HG02885 (cell line): ENCODE results near the gene ILDR1.
A peak's percentile ranks its signal among the peaks of the same experiment; 100 is the strongest.

Experiments
- ATAC-seq: cut with Tn5 transposase; IDR thresholded peaks from one replicate; pipeline ENCODE4 v1.9.1; 2021; ENCODE audit warnings: mild to moderate bottlenecking; ENCODE audit not compliant: unreplicated experiment, poor library complexity

Gene ILDR1

GRCh38 chr3:122021037-122021436 lies 1.0 kb downstream of the ILDR1 start:
- ATAC-seq = no peak

GRCh38 chr3:122019493-122019892 lies 2.6 kb downstream of the ILDR1 start:
- ATAC-seq = peak; percentile 43

GRCh38 chr3:122014741-122015140 lies 7.3 kb downstream of the ILDR1 start:
- ATAC-seq = peak; percentile 88

- ATAC-seq = no peak
Observed at GRCh38 chr3:122013448-122013925, 8.6 kb downstream of the ILDR1 start.

- no peak for ATAC-seq
Observed at GRCh38 chr3:122012821-122013220, 9.2 kb downstream of the ILDR1 start.

GRCh38 chr3:122011396-122011795 lies 10.7 kb downstream of the ILDR1 start:
- no peak for ATAC-seq

- ATAC-seq = no peak
Observed at GRCh38 chr3:122010506-122010905, 11.5 kb downstream of the ILDR1 start.

GRCh38 chr3:122008166-122008565 lies 13.9 kb downstream of the ILDR1 start:
- ATAC-seq = no peak

- ATAC-seq = no peak
Observed at GRCh38 chr3:122006267-122006666, 15.8 kb downstream of the ILDR1 start.

GRCh38 chr3:122004991-122005565 lies 17.0 kb downstream of the ILDR1 start:
- peak; percentile 48 for ATAC-seq

GRCh38 chr3:122004107-122004506 lies 17.9 kb downstream of the ILDR1 start:
- no peak for ATAC-seq

GRCh38 chr3:122003606-122004005 lies 18.4 kb downstream of the ILDR1 start:
- ATAC-seq = no peak

GRCh38 chr3:122003112-122003511 lies 18.9 kb downstream of the ILDR1 start:
- no peak for ATAC-seq

GRCh38 chr3:122002611-122003010 lies 19.4 kb downstream of the ILDR1 start:
- ATAC-seq = no peak

GRCh38 chr3:122001892-122002291 lies 20.2 kb downstream of the ILDR1 start:
- ATAC-seq = no peak

- ATAC-seq = no peak
Observed at GRCh38 chr3:122000936-122001605, 21.0 kb downstream of the ILDR1 start.

GRCh38 chr3:121999931-122000330 lies 22.1 kb downstream of the ILDR1 start:
- no peak for ATAC-seq

- ATAC-seq = peak; percentile 36
Observed at GRCh38 chr3:121998611-121999473, 23.2 kb downstream of the ILDR1 start.

GRCh38 chr3:121998030-121998580 lies 23.9 kb downstream of the ILDR1 start:
- peak; percentile 40 for ATAC-seq

- ATAC-seq = no peak
Observed at GRCh38 chr3:121997372-121997771, 24.7 kb downstream of the ILDR1 start.

GRCh38 chr3:121996441-121996840 lies 25.6 kb downstream of the ILDR1 start:
- ATAC-seq = no peak
